Gastroesophageal sphincter (tissue), 4 donors: ENCODE measurements around the gene FPR2. TPM values are rescaled to one million over a fixed set of nuclear protein-coding genes. Genes with fewer than 3 reads are reported as not detected.

ENCODE experiments used
- ATAC-seq: fragments of 150-250 bp; one replicate; pipeline ENCODE4 v1.9.1; 2016; ENCODE audit warnings: mild to moderate bottlenecking, moderate library complexity
- H3K27ac ChIP-seq, 4 donors: fragments of 200-600 bp; sonication (generic) in 3 of 4; 1 replicate in 3 of 4; 2 replicates in 1 of 4; pipeline ENCODE4 v1.5.1; 2016 to 2019
- H3K27me3 ChIP-seq: fragments of 200-600 bp; sonication (generic); one replicate; pipeline ENCODE4 v1.5.1; 2019
- H3K36me3 ChIP-seq, 2 donors: fragments of 200-600 bp; sonication (generic); one replicate each; pipeline ENCODE4 v1.5.1; 2019; ENCODE audit warnings: control low read depth in 1 of 2
- H3K4me1 ChIP-seq, 3 donors: fragments of 200-600 bp; sonication (generic); 1 replicate in 2 of 3; 2 replicates in 1 of 3; pipeline ENCODE4 v1.5.1; 2016 to 2019; ENCODE audit warnings: control low read depth in 2 of 3
- H3K4me3 ChIP-seq, 2 donors: fragments of 200-600 bp; sonication (generic); one replicate each; pipeline ENCODE4 v1.5.1; 2019; ENCODE audit warnings: mild to moderate bottlenecking in 1 of 2, moderate library complexity in 1 of 2
- H3K9me3 ChIP-seq, 3 donors: fragments of 200-600 bp; sonication (generic); one replicate each; pipeline ENCODE4 v1.5.1; 2017 to 2019; ENCODE audit warnings: control low read depth in 2 of 3
- EP300 ChIP-seq: sonication (generic); formaldehyde crosslinking; IDR thresholded peaks from one replicate; pipeline ENCODE4 v1.6.1; 2017; ENCODE audit warnings: antibody characterized with exemption, mild to moderate bottlenecking
- POLR2A ChIP-seq, 2 donors: fragments of 450-650 bp; IDR thresholded peaks; one replicate each; pipeline ENCODE4 v1.6.1; 2017; ENCODE audit warnings: antibody characterized with exemption in 2 of 2, mild to moderate bottlenecking in 2 of 2, moderate library complexity in 1 of 2
- POLR2AphosphoS5 ChIP-seq: sonication (generic); formaldehyde crosslinking; IDR thresholded peaks from one replicate; pipeline ENCODE4 v1.6.1; 2017; ENCODE audit warnings: antibody characterized with exemption
- WGBS, 2 donors: methylation state at CpG; one replicate each; pipeline ENCODE4 v1.1.5; 2018; ENCODE audit warnings: low coverage in 1 of 2; 5-methylcytosine and 5-hydroxymethylcytosine counted together
- total RNA-seq, 4 donors: library from RNA; depleted of rRNA; stranded (reverse); fragments of >200 nt; gene quantifications; one replicate each; pipeline ENCODE4 v1.1.0, GENCODE V29; 2016
- TF ChIP-seq, protein P1 (sequence below), 4 experiments: fragments of 200-600 bp in 2 of 4; fragments of 450-650 bp in 2 of 4; sonication (generic) in 1 of 4; IDR thresholded peaks; one replicate each; pipeline ENCODE4 v1.5.1; 2017 to 2019; ENCODE audit warnings: antibody characterized with exemption in 4 of 4, mild to moderate bottlenecking in 2 of 4, moderate library complexity in 2 of 4

FPR2 gene
- total RNA-seq, 4 donors from 2014 or later: 1.8 to 2.2 TPM; not detected in 2

- H3K9me3 ChIP-seq: no peaks in the 10 kb centered on the region
- H3K27ac ChIP-seq: no peak overlapping the region
- WGBS, 2 donors: 82 to 89% methylated on average over 7 of the region's 7 CpGs
- TF ChIP-seq EP300 (no peak), POLR2AphosphoS5 (no peak), POLR2A (IDR thresholded peaks at IDR 0.05) (no peak)
- TF ChIP-seq, protein P1, sequence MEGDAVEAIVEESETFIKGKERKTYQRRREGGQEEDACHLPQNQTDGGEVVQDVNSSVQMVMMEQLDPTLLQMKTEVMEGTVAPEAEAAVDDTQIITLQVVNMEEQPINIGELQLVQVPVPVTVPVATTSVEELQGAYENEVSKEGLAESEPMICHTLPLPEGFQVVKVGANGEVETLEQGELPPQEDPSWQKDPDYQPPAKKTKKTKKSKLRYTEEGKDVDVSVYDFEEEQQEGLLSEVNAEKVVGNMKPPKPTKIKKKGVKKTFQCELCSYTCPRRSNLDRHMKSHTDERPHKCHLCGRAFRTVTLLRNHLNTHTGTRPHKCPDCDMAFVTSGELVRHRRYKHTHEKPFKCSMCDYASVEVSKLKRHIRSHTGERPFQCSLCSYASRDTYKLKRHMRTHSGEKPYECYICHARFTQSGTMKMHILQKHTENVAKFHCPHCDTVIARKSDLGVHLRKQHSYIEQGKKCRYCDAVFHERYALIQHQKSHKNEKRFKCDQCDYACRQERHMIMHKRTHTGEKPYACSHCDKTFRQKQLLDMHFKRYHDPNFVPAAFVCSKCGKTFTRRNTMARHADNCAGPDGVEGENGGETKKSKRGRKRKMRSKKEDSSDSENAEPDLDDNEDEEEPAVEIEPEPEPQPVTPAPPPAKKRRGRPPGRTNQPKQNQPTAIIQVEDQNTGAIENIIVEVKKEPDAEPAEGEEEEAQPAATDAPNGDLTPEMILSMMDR (IDR thresholded peaks at IDR 0.05): no peak
- no peak for ATAC-seq
- no peaks in the 10 kb centered on the region for H3K4me1 ChIP-seq
- no peak overlapping the region for H3K4me3 ChIP-seq
- no peaks in the 10 kb centered on the region for H3K36me3 ChIP-seq
- peaks cover 39% of the 10 kb centered on the region for H3K27me3 ChIP-seq
These were observed 5.4 kb upstream of the FPR2 start for GRCh38 chr19:51755571-51755970.

GRCh38 chr19:51761696-51762095 lies 716 bp downstream of the FPR2 start:
- H3K27me3 ChIP-seq: peaks cover 43% of the 10 kb centered on the region
- no peak overlapping the region for H3K4me3 ChIP-seq
- H3K9me3 ChIP-seq: no peaks in the 10 kb centered on the region
- no peaks in the 10 kb centered on the region for H3K36me3 ChIP-seq
- ATAC-seq: no peak
- WGBS, 2 donors: 77 to 81% methylated on average over 5 to 7 of the region's 7 CpGs
- no peaks in the 10 kb centered on the region for H3K4me1 ChIP-seq
- TF ChIP-seq POLR2AphosphoS5: no peak
- TF ChIP-seq, protein P1 (IDR thresholded peaks at IDR 0.05): no peak
- H3K27ac ChIP-seq: no peak overlapping the region

DNA sequence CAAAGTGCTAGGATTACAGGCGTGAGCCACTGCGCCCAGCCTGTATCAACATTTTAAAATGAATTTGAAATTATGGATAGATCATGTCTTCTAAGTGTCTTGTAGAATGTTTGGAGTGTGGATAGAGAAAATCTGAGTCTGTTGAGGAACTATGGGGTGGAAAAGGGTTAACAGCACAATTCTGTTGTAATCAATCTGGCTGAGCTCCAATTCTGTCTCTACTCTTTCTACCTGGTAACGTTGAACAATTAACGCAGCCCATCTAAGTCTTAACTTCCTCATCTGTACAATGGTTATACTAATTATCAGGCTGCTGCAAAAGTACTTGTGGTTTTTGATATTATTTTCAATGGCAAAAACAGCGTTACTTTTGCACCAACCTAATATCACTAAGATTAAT lies 4.1 kb downstream of the FPR2 start:
- no peak overlapping the region for H3K4me3 ChIP-seq
- 35 to 50% methylated on average over 2 to 5 of the region's 5 CpGs for WGBS, 2 donors
- no peaks in the 10 kb centered on the region for H3K9me3 ChIP-seq
- H3K27me3 ChIP-seq: peaks cover 44% of the 10 kb centered on the region
- no peak for ATAC-seq
- TF ChIP-seq POLR2A (IDR thresholded peaks at IDR 0.05) (no peak), POLR2AphosphoS5 (no peak), EP300 (no peak)
- TF ChIP-seq, protein P1 (IDR thresholded peaks at IDR 0.05): no peak
- no peaks in the 10 kb centered on the region for H3K4me1 ChIP-seq
- H3K36me3 ChIP-seq: no peaks in the 10 kb centered on the region
- no peak overlapping the region for H3K27ac ChIP-seq

GRCh38 chr19:51766461-51766860 lies 5.5 kb downstream of the FPR2 start:
- Histone ChIP-seq H3K36me3 (no peaks in the 10 kb centered on the region), H3K27me3 (peaks cover 41% of the 10 kb centered on the region), H3K9me3 (no peaks in the 10 kb centered on the region), H3K4me1 (no peaks in the 10 kb centered on the region), H3K27ac (no peak overlapping the region), H3K4me3 (no peak overlapping the region)
- no peak for ATAC-seq
- no peak for TF ChIP-seq POLR2AphosphoS5
- TF ChIP-seq, protein P1 (IDR thresholded peaks at IDR 0.05): no peak
- TF ChIP-seq EP300: no peak
- TF ChIP-seq POLR2A (IDR thresholded peaks at IDR 0.05): no peak
- 37 to 80% methylated on average over 5 of the region's 5 CpGs for WGBS, 2 donors

DNA sequence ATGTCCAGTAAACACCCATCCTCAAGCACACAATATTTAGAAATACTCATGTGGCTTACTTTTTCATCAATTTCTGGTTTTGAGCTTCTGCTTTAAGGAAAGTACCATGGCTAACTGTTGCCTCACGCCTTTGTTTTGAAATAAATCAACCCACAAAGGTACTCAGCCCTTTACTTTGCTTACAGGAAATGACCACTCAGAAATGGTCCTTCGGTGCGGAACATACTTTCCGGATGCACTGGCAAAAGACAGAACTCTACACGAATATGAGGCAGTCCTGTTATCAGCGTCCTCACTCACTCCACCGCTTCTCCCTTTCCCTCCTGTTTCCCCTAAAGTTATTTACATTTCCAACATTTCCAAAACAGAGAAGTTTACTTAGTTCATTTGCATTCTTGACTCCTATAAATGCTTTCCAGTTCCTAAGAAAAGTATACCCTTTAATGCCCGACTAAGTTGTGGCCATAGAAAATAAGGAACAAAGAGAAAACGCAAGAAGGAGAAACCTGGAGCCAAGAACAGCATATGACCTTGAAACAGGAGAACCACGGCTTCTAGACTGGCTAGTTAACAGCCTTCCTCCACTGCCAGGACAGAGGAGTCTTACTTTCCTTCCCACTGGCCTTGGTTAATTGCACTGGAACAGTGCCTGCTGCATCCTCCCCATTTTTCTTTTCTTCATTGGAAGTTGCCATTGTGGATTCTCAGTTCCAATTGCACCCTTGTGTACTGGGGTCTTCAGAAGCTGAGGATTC lies 10.6 kb downstream of the FPR2 start:
- no peaks in the 10 kb centered on the region for H3K4me1 ChIP-seq
- 58 to 73% methylated on average over 8 to 10 of the region's 10 CpGs for WGBS, 2 donors
- H3K36me3 ChIP-seq: no peaks in the 10 kb centered on the region
- no peak for ATAC-seq
- H3K27me3 ChIP-seq: peaks cover 46% of the 10 kb centered on the region
- no peak overlapping the region for H3K4me3 ChIP-seq
- no peaks in the 10 kb centered on the region for H3K9me3 ChIP-seq
- TF ChIP-seq POLR2A (IDR thresholded peaks at IDR 0.05) (no peak), EP300 (no peak)
- TF ChIP-seq, protein P1 (IDR thresholded peaks at IDR 0.05): no peak
- H3K27ac ChIP-seq: no peak overlapping the region
